Measurements from ENCODE around the gene TMEM87A. TPM values are rescaled to one million over a fixed set of nuclear protein-coding genes. Genes with fewer than 3 reads are reported as not detected.

The TMEM87A gene
- total and polyA plus RNA-seq, 2 experiments from 2014 or later = 41.8 to 43.5 TPM

- no peaks in the 10 kb centered on the region for H4K20me1 ChIP-seq (replicated peaks; ENCODE audit: insufficient read depth)
- no peak overlapping the region for H3K4me3 Mint-ChIP-seq
- peaks cover 11% of the 10 kb centered on the region for H3K79me2 ChIP-seq (replicated peaks; ENCODE audit: insufficient read depth)
- no peaks in the 10 kb centered on the region for H3F3A ChIP-seq (replicated peaks; ENCODE audit: low read depth)
- ATAC-seq = no peak
- no peaks in the 10 kb centered on the region for H3K9me2 ChIP-seq (ENCODE audit: insufficient read depth)
- H3K4me1 Mint-ChIP-seq = peaks cover 28% of the 10 kb centered on the region; the same call in 2 of the 3 replicates
- H3K4me3 ChIP-seq = no peak overlapping the region
- no peak for DNase-seq (ENCODE audit: low spot score)
- H3K27ac ChIP-seq (ENCODE audit: low read depth) = no peak overlapping the region
- H2AFZ ChIP-seq = no peak overlapping the region
- H3K36me3 Mint-ChIP-seq (ENCODE audit: low read depth) = peaks cover 6% of the 10 kb centered on the region; the same call in 1 of the 3 replicates
- H3K9me3 Mint-ChIP-seq = no peaks in the 10 kb centered on the region
- no peaks in the 10 kb centered on the region for H3K27me3 ChIP-seq (ENCODE audit: insufficient read depth)
- H3K4me2 ChIP-seq = no peak overlapping the region
- no peaks in the 10 kb centered on the region for H3K36me3 ChIP-seq (ENCODE audit: insufficient read depth)
- H3K4me1 ChIP-seq (ENCODE audit: insufficient read depth) = peaks cover 22% of the 10 kb centered on the region; the same call in 1 of the 2 replicates
- TF ChIP-seq CREB1 (CRISPR knock-in tag; IDR thresholded peaks at IDR 0.05; ENCODE audit: low read depth) (no peak), POLR2AphosphoS5 (IDR thresholded peaks at IDR 0.05; ENCODE audit: low read depth) (no peak), ZNF114 (CRISPR knock-in tag; IDR thresholded peaks at IDR 0.05) (no peak)
- TF ChIP-seq, protein P1, sequence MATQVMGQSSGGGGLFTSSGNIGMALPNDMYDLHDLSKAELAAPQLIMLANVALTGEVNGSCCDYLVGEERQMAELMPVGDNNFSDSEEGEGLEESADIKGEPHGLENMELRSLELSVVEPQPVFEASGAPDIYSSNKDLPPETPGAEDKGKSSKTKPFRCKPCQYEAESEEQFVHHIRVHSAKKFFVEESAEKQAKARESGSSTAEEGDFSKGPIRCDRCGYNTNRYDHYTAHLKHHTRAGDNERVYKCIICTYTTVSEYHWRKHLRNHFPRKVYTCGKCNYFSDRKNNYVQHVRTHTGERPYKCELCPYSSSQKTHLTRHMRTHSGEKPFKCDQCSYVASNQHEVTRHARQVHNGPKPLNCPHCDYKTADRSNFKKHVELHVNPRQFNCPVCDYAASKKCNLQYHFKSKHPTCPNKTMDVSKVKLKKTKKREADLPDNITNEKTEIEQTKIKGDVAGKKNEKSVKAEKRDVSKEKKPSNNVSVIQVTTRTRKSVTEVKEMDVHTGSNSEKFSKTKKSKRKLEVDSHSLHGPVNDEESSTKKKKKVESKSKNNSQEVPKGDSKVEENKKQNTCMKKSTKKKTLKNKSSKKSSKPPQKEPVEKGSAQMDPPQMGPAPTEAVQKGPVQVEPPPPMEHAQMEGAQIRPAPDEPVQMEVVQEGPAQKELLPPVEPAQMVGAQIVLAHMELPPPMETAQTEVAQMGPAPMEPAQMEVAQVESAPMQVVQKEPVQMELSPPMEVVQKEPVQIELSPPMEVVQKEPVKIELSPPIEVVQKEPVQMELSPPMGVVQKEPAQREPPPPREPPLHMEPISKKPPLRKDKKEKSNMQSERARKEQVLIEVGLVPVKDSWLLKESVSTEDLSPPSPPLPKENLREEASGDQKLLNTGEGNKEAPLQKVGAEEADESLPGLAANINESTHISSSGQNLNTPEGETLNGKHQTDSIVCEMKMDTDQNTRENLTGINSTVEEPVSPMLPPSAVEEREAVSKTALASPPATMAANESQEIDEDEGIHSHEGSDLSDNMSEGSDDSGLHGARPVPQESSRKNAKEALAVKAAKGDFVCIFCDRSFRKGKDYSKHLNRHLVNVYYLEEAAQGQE (IDR thresholded peaks at IDR 0.05; ENCODE audit: unreplicated experiment) = no peak
- TF ChIP-seq, protein P2, sequence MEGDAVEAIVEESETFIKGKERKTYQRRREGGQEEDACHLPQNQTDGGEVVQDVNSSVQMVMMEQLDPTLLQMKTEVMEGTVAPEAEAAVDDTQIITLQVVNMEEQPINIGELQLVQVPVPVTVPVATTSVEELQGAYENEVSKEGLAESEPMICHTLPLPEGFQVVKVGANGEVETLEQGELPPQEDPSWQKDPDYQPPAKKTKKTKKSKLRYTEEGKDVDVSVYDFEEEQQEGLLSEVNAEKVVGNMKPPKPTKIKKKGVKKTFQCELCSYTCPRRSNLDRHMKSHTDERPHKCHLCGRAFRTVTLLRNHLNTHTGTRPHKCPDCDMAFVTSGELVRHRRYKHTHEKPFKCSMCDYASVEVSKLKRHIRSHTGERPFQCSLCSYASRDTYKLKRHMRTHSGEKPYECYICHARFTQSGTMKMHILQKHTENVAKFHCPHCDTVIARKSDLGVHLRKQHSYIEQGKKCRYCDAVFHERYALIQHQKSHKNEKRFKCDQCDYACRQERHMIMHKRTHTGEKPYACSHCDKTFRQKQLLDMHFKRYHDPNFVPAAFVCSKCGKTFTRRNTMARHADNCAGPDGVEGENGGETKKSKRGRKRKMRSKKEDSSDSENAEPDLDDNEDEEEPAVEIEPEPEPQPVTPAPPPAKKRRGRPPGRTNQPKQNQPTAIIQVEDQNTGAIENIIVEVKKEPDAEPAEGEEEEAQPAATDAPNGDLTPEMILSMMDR (conservative IDR thresholded peaks at IDR 0.05; ENCODE audit: low read depth in 2 of 2) = no peak
- no peak overlapping the region; the same call in 1 of the 2 replicates for H3K27ac Mint-ChIP-seq
- peaks cover 2% of the 10 kb centered on the region for H3K27me3 Mint-ChIP-seq (ENCODE audit: insufficient read depth, low read depth, poor library complexity)
These were observed 3.5 kb upstream of the TMEM87A start for GRCh38 chr15:42276762-42277161.

DNA sequence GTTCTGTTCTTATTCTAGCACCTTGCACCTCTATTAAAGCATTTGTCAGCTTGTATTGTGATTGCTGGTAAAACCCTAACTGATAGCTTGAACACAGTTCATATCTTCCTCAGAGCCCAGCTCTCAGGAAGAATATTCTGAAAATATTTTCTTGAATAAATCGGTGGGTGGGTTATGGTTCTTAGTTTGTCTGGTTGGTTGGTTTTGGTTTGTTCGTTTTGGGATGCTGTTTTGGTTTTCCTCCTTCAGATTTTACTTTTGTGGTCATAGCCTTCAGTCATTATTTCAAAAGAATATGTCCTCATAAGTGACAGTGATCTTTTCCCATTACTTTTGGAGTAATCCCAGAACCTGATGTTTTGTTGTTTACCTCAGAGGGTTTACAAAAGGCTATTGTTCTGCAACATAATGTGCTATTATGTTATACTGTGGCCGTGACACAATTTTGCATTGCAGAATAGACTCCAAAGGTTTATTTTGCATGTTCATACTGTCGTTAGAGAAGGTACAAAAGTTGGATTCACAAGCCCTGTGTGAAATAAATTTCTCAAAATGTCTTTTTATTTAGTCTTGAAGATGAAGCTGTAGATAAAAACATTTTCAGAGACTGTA is 2.7 kb upstream of the TMEM87A start:
- ATAC-seq (no peak), DNase-seq (ENCODE audit: low spot score) (peak; percentile 5)
- peaks cover 20% of the 10 kb centered on the region for H3K79me2 ChIP-seq (replicated peaks; ENCODE audit: insufficient read depth)
- peak overlapping the region; percentile 5 for H3K4me3 ChIP-seq
- H3K9me2 ChIP-seq (ENCODE audit: insufficient read depth) = no peaks in the 10 kb centered on the region
- H3K27me3 ChIP-seq (ENCODE audit: insufficient read depth) = no peaks in the 10 kb centered on the region
- Mint-ChIP-seq H3K4me3 (peak overlapping the region; percentile 36), H3K36me3 (ENCODE audit: low read depth) (peaks cover 7% of the 10 kb centered on the region; the same call in 2 of the 3 replicates), H3K27me3 (ENCODE audit: insufficient read depth, low read depth, poor library complexity) (peaks cover 2% of the 10 kb centered on the region), H3K9me3 (no peaks in the 10 kb centered on the region), H3K4me1 (peaks cover 28% of the 10 kb centered on the region; the same call in 2 of the 3 replicates), H3K27ac (peak overlapping the region; percentile 16)
- no peak overlapping the region for H2AFZ ChIP-seq
- no peaks in the 10 kb centered on the region for H4K20me1 ChIP-seq (replicated peaks; ENCODE audit: insufficient read depth)
- H3K36me3 ChIP-seq (ENCODE audit: insufficient read depth) = no peaks in the 10 kb centered on the region
- peak overlapping the region; percentile 16 for H3K4me2 ChIP-seq
- H3F3A ChIP-seq (replicated peaks; ENCODE audit: low read depth) = no peaks in the 10 kb centered on the region
- peak overlapping the region; percentile 93 for H3K27ac ChIP-seq (ENCODE audit: low read depth)
- peaks cover 22% of the 10 kb centered on the region; the same call in 1 of the 2 replicates for H3K4me1 ChIP-seq (ENCODE audit: insufficient read depth)
- TF ChIP-seq POLR2AphosphoS5 (IDR thresholded peaks at IDR 0.05; ENCODE audit: low read depth) (no peak), CREB1 (CRISPR knock-in tag; IDR thresholded peaks at IDR 0.05; ENCODE audit: low read depth) (no peak), EZH2phosphoT487 (IDR thresholded peaks at IDR 0.05; ENCODE audit: unreplicated experiment) (no peak), ZNF331 (CRISPR knock-in tag; IDR thresholded peaks at IDR 0.05; ENCODE audit: low read depth) (no peak)
- TF ChIP-seq, protein P3, sequence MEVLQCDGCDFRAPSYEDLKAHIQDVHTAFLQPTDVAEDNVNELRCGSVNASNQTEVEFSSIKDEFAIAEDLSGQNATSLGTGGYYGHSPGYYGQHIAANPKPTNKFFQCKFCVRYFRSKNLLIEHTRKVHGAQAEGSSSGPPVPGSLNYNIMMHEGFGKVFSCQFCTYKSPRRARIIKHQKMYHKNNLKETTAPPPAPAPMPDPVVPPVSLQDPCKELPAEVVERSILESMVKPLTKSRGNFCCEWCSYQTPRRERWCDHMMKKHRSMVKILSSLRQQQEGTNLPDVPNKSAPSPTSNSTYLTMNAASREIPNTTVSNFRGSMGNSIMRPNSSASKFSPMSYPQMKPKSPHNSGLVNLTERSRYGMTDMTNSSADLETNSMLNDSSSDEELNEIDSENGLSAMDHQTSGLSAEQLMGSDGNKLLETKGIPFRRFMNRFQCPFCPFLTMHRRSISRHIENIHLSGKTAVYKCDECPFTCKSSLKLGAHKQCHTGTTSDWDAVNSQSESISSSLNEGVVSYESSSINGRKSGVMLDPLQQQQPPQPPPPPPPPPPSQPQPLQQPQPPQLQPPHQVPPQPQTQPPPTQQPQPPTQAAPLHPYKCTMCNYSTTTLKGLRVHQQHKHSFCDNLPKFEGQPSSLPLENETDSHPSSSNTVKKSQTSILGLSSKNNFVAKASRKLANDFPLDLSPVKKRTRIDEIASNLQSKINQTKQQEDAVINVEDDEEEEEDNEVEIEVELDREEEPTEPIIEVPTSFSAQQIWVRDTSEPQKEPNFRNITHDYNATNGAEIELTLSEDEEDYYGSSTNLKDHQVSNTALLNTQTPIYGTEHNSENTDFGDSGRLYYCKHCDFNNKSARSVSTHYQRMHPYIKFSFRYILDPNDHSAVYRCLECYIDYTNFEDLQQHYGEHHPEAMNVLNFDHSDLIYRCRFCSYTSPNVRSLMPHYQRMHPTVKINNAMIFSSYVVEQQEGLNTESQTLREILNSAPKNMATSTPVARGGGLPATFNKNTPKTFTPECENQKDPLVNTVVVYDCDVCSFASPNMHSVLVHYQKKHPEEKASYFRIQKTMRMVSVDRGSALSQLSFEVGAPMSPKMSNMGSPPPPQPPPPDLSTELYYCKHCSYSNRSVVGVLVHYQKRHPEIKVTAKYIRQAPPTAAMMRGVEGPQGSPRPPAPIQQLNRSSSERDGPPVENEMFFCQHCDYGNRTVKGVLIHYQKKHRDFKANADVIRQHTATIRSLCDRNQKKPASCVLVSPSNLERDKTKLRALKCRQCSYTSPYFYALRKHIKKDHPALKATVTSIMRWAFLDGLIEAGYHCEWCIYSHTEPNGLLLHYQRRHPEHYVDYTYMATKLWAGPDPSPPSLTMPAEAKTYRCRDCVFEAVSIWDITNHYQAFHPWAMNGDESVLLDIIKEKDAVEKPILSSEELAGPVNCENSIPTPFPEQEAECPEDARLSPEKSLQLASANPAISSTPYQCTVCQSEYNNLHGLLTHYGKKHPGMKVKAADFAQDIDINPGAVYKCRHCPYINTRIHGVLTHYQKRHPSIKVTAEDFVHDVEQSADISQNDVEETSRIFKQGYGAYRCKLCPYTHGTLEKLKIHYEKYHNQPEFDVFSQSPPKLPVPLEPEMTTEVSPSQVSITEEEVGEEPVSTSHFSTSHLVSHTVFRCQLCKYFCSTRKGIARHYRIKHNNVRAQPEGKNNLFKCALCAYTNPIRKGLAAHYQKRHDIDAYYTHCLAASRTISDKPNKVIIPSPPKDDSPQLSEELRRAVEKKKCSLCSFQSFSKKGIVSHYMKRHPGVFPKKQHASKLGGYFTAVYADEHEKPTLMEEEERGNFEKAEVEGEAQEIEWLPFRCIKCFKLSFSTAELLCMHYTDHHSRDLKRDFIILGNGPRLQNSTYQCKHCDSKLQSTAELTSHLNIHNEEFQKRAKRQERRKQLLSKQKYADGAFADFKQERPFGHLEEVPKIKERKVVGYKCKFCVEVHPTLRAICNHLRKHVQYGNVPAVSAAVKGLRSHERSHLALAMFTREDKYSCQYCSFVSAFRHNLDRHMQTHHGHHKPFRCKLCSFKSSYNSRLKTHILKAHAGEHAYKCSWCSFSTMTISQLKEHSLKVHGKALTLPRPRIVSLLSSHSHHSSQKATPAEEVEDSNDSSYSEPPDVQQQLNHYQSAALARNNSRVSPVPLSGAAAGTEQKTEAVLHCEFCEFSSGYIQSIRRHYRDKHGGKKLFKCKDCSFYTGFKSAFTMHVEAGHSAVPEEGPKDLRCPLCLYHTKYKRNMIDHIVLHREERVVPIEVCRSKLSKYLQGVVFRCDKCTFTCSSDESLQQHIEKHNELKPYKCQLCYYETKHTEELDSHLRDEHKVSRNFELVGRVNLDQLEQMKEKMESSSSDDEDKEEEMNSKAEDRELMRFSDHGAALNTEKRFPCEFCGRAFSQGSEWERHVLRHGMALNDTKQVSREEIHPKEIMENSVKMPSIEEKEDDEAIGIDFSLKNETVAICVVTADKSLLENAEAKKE (CRISPR knock-in tag; IDR thresholded peaks at IDR 0.05) = no peak
